GM18502 (cell line): ENCODE results near the gene CPSF7.
"Not testable (repeated sequence)": the region's sequence is repeated elsewhere in the genome, so short reads cannot be mapped to it uniquely, and the experiment has no call there.

Source experiments
- ATAC-seq: cut with Tn5 transposase; IDR thresholded peaks from one replicate; pipeline ENCODE4 v1.9.1; 2021; ENCODE audit warnings: mild to moderate bottlenecking; ENCODE audit not compliant: unreplicated experiment, poor library complexity

CPSF7 gene

DNA sequence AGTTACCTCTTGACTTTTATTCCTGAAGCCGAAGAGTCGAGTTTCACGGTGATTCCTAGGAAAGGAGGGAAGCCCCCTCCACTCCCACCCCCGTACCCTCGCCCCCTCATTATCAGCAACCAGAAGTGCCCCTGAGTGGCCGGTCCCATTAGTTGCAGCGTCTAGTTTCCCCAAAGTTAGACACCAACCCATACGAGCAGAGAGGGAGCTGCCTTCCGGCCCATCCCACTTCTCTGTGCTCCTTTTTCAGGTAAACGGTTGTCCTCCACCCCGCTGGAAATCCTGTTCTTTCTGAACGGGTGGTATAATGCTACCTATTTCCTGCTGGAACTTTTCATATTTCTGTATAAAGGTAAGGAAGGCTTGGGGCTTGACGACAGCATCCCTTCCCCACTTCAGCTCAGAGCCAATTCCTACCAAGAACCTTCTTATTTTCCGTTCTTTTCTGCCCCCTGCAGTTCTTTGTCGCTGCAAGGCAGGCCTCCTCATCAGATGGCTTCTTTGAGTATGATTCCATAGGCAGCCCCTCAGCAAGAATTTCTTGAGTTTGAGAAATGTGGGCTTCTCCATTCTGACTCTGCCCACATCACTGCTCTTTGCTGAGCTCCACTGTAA lies 36.7 kb downstream of the CPSF7 start:
- ATAC-seq, result peak; percentile 16

- ATAC-seq, result no peak
These were observed 39.6 kb downstream of the CPSF7 start for GRCh38 chr11:61390161-61390560.

DNA sequence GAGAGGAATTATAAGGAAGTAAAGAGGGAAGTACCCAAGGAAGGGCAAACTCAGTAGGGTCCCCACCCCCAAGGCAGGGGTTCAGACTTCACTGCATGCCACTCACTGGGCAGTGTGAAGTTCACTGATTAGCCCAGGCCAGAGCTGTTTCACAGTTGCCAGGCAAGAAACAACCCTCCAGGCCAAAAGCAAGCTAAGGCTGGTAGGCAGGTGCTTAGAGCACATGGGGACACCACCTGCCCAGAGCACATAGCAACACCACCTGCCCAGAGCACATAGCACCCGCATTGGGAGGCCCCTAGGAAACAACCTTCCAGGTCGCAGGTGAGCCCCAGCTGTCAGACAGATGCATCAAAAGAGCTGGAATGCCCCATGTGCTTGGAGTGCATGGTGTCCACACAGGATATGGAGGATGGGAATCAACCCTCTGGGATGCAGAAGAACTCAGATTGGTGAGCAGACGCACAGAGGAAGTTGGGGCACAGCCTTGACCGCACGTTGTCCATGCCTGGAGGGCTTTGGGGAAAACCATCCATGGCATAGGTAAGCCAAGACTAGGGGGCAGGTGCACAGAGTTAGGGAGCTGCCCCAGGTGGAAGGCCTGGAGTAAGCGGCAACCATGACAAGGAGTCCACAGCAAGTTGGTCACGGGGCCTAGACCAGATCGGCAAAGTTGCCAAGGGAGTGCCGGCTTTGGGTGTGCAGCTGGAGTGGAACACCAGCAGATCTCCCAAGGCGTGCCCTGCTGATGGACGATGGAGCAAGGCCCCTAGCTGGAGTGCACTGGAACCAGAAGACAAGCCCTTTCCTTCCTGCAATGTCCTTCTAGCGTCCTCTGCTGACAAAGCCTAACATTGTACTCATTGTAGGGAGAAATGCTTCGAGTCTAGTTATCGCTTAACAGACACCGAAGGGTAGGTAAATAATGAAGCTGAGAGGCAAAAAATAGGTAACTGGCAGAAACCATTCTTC lies 45.2 kb downstream of the CPSF7 start:
- no peak for ATAC-seq

DNA sequence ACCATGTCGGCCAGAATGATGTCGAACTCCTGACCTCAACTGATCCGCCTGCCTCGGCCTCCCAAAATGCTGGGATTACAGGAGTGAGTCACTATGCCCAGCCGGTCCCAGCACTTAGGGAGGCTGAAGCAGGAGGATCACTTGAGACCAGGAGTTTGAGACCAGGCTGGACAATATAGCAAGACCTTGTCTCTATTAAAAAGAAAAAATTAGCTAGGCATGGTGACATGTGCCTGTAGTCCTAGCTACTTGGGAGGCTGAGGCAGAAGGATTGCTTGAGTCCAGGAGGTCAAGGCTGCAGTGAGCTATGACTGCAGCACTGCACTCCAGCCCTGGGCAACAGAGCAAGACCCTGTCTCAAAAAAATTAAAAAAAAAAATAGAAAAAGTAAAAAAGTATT lies 45.9 kb downstream of the CPSF7 start:
- ATAC-seq, result not testable (repeated sequence)

GRCh38 chr11:61380884-61381283 lies 48.9 kb downstream of the CPSF7 start:
- no peak for ATAC-seq

GRCh38 chr11:61378713-61379313 lies 51.0 kb downstream of the CPSF7 start:
- no peak for ATAC-seq

DNA sequence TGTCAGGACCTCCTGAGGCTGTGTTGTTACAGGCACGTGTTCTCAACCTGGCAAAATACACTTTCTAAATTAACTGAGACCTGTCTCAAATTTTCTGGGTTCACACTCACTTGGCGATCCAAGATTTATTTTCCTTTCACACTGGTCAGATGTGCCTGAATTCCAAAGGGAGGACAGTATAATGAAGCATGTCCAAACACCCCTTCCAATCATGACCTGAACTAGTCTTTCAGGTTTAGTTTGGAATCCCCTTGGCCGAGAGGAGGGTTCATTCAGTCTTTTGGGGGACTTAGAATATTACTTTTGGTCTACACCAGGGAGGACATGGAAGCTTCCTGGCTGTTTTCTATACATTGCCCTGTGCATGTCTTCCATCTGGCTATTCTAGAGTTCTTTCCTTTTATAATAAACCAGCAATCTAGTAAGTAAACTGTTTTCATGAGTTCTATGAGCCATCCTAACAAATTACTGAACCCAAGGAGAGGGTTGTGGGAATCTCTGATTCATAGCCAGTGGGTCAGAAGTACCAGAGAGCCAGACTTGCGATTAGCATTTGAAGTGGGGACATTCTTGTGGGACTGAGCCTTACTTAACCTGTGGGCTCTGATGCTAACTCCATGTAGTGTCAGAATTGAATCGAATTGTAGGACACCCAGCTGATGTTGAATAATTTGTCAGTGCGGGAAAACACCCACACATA lies 52.2 kb downstream of the CPSF7 start:
- no peak for ATAC-seq

GRCh38 chr11:61375761-61376108 lies 54.0 kb downstream of the CPSF7 start:
- no peak for ATAC-seq

GRCh38 chr11:61372659-61373420 lies 56.9 kb downstream of the CPSF7 start:
- ATAC-seq, result no peak

GRCh38 chr11:61370349-61371005 lies 59.3 kb downstream of the CPSF7 start:
- no peak for ATAC-seq

DNA sequence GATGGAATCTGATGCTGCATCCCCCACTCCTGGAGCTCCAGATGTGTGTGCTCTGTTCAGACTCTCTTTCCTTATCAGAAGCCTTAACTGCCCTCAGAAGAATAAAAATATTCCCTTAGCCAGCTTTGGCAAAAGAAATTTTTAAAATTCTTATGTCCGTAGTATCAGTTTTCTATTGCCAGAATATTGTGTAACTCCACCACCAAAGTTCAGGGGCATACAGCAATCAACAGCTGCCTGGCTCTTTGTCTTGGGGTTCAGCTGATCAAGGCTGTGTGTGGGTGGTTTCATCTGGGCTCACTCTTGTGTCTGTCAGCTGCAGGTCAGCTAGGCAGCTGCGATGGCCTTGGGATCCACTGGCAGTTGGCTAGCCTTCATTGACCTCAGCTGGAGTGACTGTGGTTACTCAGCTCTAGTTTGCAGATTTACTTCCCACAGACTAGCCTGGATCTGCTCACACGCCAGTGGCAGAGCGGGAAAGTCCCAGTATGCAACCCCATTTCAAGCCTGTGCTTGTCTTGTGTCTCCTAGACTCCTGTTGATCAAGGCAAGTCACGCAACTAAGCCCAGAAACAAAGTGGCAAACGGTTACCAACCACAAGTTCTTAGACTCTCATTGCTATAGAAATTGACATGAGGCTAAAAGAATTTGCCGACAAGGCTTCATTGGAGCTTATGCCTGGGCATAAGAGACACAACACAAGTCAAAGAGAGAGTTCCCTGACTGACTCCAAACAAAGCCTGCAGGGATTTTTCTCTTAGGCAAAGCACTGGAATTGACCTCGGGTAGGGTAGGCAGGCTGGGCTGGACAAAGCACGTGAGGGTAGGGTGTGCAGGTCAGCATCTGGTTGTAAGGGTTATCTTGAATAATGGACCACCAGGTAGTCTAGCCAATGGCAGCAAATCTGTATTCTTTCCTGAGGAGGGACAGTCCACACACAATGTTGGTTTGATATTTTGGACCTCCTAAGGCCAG lies 60.1 kb downstream of the CPSF7 start:
- ATAC-seq, result no peak

DNA sequence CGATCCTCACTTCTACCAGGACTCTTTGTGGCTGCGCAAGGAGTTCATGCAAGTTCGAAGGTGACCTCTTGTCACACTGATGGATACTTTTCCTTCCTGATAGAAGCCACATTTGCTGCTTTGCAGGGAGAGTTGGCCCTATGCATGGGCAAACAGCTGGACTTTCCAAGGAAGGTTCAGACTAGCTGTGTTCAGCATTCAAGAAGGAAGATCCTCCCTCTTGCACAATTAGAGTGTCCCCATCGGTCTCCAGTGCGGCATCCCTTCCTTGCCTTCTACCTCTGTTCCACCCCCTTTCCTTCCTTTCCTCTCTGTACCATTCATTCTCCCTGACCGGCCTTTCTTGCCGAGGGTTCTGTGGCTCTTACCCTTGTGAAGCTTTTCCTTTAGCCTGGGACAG lies 61.1 kb downstream of the CPSF7 start:
- ATAC-seq, result no peak

- ATAC-seq, result no peak
These were observed 62.4 kb downstream of the CPSF7 start for GRCh38 chr11:61367406-61367805.

- ATAC-seq, result no peak
These were observed 65.6 kb downstream of the CPSF7 start for GRCh38 chr11:61364012-61364675.

DNA sequence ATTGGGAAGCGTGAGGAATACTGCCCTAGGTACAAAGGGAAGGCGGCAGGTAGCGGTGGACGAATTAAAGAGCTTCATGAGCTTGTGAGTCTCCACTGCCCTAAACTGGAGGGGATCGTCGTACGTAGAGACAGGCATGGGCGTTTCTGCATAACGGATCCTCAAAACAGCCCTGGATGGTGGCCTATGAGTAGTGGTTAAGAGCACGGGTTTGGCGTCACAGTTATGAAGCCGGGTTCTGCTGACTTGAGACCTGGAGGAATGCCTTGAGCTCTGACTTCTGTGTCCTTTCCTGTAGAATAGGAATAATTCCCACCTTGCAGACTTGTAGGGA lies 67.3 kb downstream of the CPSF7 start:
- no peak for ATAC-seq

DNA sequence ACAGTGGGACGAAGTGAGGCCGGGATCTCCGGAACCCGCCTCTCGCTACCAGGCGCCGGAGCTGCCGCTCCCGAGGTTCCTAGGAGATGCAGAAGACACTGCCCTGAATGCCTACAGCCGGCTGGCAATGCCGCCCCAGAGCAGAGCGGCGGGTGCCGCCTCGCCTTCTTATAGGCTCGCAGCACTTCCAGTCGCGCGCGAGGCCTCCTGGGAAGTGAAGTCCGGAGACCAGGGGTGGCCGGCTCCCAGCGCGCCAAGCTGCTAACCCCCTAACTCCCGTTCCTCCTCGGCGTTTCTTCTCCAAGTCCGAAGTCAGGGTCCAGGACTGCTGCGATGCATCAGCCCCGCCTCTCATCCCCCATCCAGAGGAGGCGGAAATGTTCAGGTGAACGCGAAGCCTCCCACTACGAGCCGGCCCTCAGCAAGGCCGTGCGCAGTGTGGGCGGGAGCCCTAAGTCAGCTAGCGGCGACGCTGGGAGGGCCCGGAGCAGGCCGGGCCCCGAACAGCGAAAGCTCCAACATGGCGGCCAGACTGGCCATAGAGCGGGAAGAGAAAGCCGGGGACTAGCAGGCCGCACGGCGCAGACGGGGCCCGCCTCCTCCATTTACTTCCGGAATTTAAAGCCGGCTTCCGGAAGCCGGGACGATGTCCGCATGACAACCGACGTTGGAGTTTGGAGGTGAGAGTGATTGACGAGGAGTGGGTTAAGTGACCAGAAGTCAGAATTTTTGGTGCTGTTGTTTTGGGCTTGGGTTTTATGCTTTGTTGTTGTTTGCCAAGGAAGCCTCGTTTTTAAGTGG lies 67.8 kb downstream of the CPSF7 start, which contains the start of the genes CYB561A3 and TMEM138:
Gene CYB561A3, minus strand, starts transcription at position 142 of the 801 bp plus-strand sequence. CDS start 5,169 bp downstream, outside the sequence.
Gene TMEM138, plus strand, starts transcription at position 634 of the 801 bp plus-strand sequence. CDS start 2,017 bp downstream, outside the sequence.
- peak; percentile 83 for ATAC-seq

DNA sequence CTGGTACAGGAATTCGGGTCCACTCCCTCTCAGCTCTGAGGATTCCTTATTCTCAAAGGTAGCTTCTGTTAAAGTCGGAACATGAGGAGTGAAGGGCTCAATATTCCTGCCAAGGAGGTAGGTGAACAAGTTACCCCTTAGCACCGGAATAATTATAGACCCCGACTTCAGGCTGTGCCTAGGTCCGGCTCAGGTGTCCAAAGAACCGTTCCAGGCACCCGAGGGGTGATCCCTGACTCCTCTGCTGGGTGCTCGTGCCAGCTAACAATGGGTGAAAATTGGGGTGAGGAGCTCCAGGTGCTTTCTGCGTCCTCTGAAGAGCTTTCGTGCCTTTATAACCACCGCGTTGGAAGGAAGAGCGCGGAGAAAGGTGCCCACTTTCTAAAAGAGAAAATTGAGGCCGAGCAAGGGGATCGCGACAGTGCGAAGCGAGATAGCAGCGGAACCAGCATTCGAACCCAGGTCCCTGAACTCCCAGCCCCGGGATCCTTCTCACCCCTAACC lies 68.5 kb downstream of the CPSF7 start:
- no peak for ATAC-seq
